NCI-H2227 (cell line): ENCODE results near the gene PGBD1.

ENCODE experiments used
- DNase-seq: peaks from one replicate; lab custom pipeline; 2025; ENCODE audit not compliant: unreplicated experiment; lab: John Stamatoyannopoulos, UW

The PGBD1 gene

DNA sequence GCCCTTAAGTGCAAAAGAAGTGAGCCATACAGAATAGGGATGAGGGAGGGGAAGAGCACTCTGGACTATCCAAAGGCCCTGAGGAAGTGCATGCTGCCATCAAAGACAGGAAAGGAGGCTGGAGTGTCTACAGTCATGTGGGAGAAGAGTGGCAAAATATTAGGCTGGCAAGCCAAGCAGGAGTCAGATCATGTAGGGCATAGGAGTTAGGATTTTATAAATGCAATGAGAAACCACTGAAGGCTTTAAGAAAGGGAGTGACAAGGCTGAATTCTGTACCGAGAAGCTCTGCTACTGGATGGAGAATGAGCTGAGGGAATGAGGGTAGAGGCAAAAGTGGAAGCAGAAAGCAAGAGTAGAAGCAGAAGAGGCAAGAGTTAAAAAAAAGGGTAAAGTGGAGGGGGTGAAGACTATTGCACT lies 52.2 kb downstream of the PGBD1 start:
- DNase-seq = no peak

DNA sequence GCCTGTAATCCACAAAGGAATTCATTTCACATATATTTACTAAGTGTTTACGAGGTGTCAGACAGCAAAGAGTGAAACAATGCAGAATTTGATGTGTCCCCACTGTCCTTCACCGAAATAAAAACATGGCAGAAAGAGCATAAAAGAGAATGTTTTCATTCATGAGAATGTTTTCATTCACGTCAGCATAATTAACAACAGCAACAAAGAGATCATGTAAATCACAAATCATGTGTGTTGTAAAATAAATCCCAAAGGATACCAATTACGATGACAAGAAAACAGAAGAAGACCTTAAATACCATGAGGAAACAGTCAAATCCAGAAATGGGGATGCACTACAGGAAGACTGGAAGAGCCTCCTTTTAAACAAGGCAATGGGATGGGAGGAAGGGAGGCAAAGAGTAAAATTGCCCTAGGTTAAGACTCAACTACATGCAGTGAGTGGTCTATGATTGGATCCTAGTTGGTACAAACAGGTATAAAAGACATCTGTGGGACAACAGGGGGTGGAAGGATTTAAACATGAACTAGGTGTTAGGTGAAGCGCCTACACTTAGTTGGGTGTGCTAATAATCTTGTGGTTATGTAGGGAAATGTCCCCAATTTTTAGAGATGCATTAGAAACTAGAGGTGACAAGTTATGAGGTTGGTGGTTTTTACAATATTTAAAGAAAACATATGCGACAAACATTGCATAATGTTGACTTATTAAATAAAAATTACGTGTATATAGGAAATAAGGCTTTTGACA lies 53.1 kb downstream of the PGBD1 start:
- DNase-seq = no peak

DNA sequence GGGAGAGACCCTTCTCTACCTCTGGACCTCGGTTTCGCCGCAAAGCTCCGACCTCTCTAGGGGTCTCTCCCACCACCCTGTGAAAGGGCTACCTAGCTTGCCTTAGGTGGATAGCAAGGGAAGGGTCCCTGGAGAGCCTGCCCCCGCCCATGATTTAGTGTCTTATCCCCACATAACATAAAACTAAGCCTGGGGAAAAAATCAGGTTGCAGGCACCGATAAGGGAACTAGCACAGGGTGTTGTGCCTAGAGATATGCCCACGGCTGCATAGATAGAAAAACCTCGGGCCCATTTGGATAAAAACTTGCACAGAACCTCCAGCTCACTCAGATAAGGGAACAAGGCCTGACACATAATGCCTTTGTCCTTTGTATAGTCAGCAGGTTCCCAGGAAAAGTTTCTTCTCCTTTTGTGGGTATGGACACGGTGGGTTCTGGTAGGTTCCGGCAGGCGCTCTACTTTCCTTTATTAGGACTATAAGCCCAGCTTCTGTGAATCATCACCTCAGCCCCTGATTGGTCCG lies 53.7 kb downstream of the PGBD1 start:
- DNase-seq = no peak

DNA sequence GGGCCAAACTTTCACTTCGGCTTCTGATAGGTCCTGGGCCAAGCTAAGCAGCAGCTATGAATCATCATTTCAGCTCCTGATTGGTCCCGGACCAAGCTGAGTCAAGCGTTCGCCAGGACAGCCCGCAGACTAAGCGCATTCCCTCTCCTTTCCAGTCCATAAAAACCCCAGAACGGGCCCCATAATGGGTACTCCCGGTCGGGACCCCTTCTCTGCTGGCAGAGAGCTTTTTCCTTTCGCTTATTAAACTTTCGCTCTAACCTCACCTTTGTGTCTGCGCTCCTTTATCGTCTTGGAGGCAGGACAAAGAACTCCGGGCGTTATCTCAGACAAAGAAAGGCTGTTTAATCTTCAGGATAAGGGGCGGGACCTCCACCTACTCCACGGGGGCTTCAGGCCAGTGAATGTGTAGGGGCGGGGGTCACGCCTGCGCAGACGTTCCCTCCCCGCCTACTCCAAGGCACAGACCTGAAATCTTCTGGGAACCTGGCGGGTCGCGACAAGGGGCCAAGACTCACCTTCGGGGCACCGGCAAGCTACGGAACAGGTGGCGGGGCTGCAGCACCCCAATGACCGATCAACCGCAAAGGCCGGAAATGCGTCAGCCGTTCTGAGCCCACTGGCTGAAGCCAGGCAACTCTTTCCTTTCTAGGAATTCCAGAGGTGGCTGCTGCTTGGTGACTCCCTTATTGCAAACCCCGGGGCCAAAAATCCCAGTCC lies 54.4 kb downstream of the PGBD1 start, which contains the start of gene ZSCAN31:
Gene ZSCAN31, minus strand, starts transcription at position 585 of the 720 bp plus-strand sequence. CDS start 6,465 bp downstream, outside the sequence.
- peak; percentile 97 for DNase-seq

DNA sequence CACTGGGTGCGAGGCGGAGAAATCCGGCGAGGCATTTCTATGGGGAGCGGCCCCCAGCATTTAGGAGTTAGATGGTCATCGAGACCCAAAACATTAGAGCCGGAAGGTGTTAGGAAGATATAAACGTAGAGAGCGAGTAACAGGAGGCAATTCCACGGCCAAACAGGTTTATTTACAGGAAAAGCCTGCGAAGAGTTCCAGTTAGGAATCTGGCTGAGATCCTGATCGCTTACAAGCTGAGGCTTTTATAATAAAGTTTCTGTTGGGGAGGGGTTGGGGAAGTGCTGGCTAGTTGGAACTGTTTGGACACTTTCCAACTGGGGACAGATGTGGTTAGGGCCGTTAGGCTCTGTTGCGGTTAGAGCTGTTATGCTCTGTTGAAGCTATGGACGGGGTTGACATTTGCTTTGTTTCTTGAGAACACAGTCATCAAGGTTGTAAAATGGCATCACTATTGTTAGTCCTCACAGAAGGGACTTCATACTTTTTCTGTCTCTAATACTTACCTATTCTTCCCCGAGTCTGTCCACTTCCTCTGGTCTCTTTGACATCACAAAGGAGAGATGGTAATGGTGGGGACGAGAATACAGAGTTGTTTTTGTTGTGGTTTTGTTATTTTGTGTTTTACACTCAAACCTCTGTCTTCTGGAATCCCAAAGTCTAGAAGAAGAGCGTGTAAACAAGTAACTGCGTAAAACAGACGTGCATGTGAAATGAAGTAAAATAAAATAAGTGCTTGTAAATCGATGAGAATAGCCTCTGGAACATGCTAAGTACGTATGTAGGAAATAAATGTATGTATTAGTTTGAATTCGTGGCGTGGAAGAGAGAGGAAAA lies 55.1 kb downstream of the PGBD1 start:
- peak; percentile 48 for DNase-seq

DNA sequence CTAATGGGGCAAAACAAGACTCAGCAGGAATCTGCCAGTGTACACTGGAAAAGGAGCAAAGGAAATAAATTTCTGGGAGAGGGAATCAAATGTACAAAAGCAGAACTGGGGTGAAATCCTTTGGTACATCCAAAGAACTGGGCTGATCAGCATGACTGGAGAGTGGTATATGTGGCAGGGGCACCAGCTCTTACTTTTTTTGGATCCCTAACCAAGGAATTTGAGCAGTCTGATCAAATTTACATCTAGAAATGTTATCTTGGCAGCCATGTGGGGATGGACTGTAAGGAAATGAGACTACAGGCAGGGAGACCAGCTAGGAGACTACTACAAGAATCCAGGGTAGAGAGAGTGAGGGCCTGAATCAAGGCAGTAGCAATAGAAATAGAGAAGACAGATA lies 55.7 kb downstream of the PGBD1 start:
- no peak for DNase-seq

DNA sequence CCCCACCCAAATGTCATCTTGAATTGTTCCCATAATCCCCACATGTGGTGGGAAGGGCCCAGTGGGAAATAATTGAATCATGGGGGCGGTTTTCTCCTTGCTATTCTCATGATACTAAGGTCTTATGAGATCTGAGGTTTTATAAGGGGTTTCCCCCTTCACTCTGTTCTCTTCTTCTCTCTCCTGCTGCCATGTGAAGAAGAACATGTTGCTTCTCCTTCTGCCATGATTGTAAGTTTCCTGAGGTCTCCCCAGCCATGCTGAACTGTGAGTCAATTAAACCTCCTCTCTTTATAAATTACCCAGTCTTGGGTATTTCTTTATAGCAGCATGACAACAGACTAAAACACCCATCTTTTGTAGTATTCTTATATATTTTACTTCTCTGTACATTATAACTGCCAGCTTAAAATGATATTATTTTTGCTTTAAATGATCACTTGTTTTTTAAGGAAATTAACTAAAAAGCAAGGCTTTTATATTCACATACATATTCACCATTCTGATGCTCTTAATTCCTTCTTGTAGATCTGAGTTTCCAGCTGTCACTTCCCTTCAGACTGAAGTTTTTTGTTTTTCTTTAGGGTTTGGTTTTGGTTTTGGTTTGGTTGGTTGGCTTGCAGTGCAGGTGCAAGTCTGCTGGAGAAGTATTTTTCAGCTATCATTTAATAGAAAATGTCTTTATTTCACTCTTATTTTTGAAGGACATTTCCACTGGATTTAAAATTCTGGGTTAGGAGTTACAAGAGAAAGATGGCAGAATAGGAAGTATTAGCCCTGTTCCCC lies 59.1 kb downstream of the PGBD1 start:
- DNase-seq = no peak

DNA sequence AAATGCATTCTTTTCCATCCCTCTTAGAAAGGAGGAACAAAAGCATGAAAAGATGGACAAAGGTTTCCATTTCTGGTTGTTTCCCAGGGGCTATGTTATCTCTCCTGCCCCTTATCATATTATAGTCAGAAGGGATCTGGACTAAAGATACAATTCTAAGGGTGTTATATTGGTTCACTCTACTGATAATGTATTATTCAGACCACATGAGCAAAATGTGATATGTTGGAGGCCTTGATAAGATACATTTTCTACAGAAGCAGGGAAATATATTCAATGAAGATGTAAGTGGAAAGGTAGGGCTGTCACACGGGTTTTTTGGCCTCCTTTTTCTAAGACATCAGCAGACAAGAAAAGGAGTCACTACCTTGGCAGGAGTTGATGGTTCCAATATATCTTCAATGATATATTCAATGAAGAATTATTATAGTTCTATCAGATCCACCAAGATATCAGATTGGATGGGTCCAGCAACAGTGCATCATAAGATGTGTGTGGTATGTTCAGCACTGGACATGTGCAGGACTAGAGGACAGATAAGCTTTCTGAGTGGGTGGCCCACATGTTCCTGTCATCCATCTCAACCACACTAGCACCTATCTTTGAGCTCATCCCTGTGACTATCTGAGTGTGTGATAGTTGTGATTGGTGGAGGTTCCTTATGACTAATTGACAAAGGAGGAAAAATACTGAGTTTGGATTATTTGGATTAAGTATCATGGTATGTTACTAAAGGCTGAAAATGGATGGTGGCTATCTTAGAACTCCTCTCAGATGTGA lies 62.7 kb downstream of the PGBD1 start:
- no peak for DNase-seq

DNA sequence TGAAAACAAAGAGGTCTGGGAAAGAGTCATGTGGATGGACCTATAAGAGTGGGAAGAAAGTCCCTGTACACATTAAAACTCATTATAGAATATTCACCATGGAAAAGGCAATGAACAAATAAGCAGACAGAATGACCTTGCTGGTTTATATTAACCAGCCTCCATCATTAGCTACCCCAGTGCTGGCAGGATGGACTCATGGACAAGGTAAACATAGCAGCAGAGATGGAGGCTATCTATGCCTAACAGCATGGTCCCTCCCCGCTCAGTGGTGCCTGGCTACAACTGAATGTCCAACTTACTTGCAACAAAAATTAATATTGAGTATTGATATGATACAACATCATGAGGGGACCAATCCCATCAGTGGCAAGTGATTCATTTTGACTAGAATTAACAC lies 63.8 kb downstream of the PGBD1 start:
- DNase-seq = no peak

DNA sequence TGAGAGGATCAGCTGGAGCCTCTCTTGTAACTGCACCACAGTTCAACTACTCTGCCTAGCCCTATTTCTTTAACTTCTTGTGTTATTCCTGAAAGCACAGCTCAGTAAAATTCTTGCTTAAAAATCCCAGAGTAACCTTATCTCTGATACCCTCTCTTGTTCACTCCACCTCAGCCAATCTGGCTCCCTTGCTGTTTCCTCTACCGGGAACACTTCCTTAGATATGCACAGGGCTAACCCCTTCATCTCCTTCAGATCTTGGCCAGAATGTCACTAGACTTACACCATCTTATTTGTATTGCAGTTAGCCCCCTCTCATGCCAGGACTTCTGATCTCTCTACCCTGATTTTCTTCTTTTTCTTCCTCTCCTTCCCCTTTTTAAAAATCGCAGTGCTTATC lies 65.7 kb downstream of the PGBD1 start:
- no peak for DNase-seq

DNA sequence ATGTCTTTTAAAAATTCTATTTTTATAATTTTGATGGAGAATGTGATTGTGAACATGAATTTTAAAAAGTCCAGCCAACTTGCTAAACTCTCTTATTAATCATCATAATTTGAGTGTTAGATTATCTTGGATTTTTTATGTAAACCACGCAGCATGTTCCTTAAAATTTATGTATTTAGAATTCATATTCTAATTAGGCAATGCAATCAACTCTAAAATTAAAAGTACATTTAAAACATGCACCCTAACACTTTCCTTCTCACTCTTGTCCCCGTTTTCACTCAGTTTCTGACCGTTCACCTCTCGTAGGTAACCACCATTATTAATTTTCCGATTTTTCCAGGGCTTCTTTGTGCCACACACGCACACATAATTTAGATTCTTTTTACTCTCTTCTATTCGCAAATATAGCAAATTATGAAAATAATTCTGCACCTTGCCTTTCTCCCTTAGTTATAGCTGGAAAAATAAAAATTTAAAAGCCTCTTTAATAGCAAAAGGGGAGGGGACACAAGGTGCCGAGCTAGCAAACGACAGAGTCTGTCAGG lies 68.0 kb downstream of the PGBD1 start:
- no peak for DNase-seq

DNA sequence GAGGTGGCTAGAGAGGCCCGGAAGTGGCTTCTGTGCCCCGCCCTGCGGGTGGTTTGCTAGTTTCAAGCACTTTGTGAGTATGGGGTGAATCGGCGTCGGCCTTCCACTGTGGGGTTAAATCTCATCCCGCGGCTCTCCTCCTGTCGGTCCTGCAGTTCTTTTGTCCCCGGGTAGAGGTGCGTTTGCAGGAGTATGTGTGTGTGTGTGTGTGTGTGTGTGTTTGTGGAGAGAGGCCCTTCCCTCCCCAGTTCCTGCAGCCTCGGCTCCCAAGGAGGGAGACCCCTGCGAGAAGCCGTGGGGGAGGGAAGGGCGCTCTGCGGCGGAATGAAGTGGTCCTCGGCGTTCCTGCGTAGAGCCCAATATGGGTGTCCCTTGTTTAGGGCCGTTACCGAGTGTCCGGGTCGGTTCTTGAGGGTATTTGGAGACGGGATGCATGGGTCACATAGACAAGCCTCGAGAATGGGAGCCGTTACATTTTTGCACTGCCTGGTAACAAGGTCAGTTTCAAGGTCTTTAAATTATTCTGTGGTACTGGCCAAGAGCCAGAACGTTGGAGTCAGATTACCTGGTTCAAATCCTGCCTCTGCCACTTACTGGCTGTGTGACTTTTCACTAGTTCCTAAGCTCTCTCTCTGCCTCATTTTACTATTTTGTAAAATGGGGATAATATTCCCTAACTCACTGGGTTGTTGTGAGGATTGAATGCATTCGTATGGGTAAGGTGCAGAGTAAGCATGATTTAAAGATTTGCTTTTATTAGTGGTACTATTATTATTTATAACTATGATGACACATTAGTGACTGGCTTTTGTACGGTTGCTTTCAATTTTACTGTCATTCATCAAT lies 68.7 kb downstream of the PGBD1 start, which contains the start of gene ZKSCAN3:
Gene ZKSCAN3, plus strand, starts transcription at position 56 of the 846 bp plus-strand sequence. CDS start 9,640 bp downstream, outside the sequence.
- peak; percentile 91 for DNase-seq

DNA sequence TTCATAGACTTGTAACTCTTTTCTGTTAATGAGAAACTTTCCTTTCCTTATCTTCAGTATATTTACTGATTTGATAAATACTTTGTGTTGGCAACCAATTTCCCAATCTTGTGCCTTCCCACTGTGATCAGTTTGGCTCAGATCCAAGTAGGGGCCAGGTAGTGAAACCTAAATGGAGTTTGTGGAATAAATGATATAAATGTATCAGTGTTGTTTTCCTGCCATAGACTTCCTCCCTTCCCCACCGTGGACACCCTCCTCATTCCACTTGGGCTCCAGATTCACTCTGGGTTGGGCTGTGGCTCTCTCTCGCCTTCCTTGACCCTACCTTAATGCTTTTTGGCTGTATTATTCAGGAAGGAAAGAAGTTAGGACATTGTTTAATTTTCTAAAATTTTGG lies 69.7 kb downstream of the PGBD1 start:
- peak; percentile 12 for DNase-seq

DNA sequence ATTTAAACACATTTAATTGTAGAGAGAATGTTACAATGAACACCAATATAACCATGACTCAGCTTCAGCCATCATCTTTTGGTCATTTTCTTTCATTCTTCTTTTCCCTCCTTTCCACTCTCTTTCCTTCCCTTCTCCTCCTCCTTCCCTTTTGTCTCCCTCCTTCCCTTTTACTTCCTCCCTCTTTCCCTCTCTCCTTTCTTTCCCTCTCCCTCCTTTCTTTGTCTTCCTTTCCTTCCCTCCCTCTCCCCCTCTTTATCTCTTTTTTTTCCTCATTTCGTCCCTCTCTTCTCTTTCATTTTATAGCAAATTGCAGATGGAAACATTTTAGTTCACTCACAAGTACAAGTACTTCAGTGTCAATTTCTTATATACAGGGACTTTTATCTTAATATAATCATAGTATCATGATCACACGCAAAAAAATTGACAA lies 70.1 kb downstream of the PGBD1 start:
- DNase-seq = no peak
